GM19372 (cell line): Measurements from ENCODE around the gene PHPT1.

Experiments used
- ATAC-seq: cut with Tn5 transposase; IDR thresholded peaks from one replicate; pipeline ENCODE4 v1.9.1; 2021; ENCODE audit warnings: mild to moderate bottlenecking, low read depth, moderate library complexity; ENCODE audit not compliant: unreplicated experiment

Gene PHPT1

GRCh38 chr9:136846376-136847087 is 2.7 kb upstream of the PHPT1 start:
- no peak for ATAC-seq

- no peak for ATAC-seq
These were observed 2.0 kb upstream of the PHPT1 start for GRCh38 chr9:136847088-136847825.

GRCh38 chr9:136847826-136848392 is 1.3 kb upstream of the PHPT1 start:
- no peak for ATAC-seq

- ATAC-seq: no peak
These were observed 694 bp upstream of the PHPT1 start for GRCh38 chr9:136848393-136849037.

GRCh38 chr9:136849960-136850865 is 1.0 kb downstream of the PHPT1 start:
- ATAC-seq: no peak

GRCh38 chr9:136850866-136851775 is 1.9 kb downstream of the PHPT1 start:
- ATAC-seq: no peak

- no peak for ATAC-seq
These were observed 2.9 kb downstream of the PHPT1 start, which contains the start of gene MAMDC4 for GRCh38 chr9:136851941-136852663. MAMDC4 (plus strand) TSS chr9:136852346; CDS start chr9:136852417, 71 bp downstream.

- ATAC-seq: no peak
These were observed 3.7 kb downstream of the PHPT1 start for GRCh38 chr9:136852664-136853595.

- ATAC-seq: no peak
These were observed 4.4 kb downstream of the PHPT1 start for GRCh38 chr9:136853596-136854112.

- ATAC-seq: no peak
These were observed 5.1 kb downstream of the PHPT1 start for GRCh38 chr9:136854113-136854841.

- no peak for ATAC-seq
These were observed 5.7 kb downstream of the PHPT1 start for GRCh38 chr9:136854842-136855460.

- no peak for ATAC-seq
These were observed 6.4 kb downstream of the PHPT1 start for GRCh38 chr9:136855461-136856078.

GRCh38 chr9:136856079-136856476 is 6.9 kb downstream of the PHPT1 start:
- ATAC-seq: no peak

- ATAC-seq: no peak
These were observed 7.4 kb downstream of the PHPT1 start for GRCh38 chr9:136856541-136857141.

GRCh38 chr9:136857166-136857565 is 8.0 kb downstream of the PHPT1 start:
- ATAC-seq: no peak
